ENCODE data around the gene TMEM229A. TPM values are rescaled to one million over a fixed set of nuclear protein-coding genes. Genes with fewer than 3 reads are reported as not detected.

The TMEM229A gene
- total RNA-seq, 2 experiments from 2014 or later = not detected

GRCh38 chr7:123998921-123999320 is 33.9 kb downstream of the TMEM229A start:
- peaks cover 13% of the 10 kb centered on the region for H3K9me3 Mint-ChIP-seq
- TF ChIP-seq CTCF (IDR thresholded peaks at IDR 0.05) = no peak
- Histone ChIP-seq H3K4me1 (ENCODE audit: insufficient read depth, low read length) (no peaks in the 10 kb centered on the region), H3K4me3 (ENCODE audit: low read length) (no peak overlapping the region), H3K36me3 (ENCODE audit: insufficient read depth, low read length) (no peaks in the 10 kb centered on the region), H3K27ac (ENCODE audit: low read depth in 1 of 2, low read length in 2 of 2) (no peak overlapping the region), H3K9me3 (ENCODE audit: control insufficient read depth in 1 of 2, insufficient read depth in 1 of 2, low read length in 2 of 2) (peaks cover 0 to 5% of the 10 kb centered on the region in 2 experiments), H3K27me3 (ENCODE audit: control insufficient read depth in 1 of 2, insufficient read depth in 2 of 2, low read length in 2 of 2) (no peaks in the 10 kb centered on the region)
- H3K4me1 Mint-ChIP-seq (ENCODE audit: low read depth) = no peaks in the 10 kb centered on the region
- ChIA-PET POLR2A (no interaction called here), CTCF (no interaction called here)
- no peaks in the 10 kb centered on the region for H3K27me3 Mint-ChIP-seq
- intact Hi-C loops (cut with DNase I, micrococcal nuclease) = no loop called here
- no peak for DNase-seq
- H3K4me3 Mint-ChIP-seq = no peak overlapping the region
- H3K27ac Mint-ChIP-seq = no peak overlapping the region
- H3K36me3 Mint-ChIP-seq (ENCODE audit: low read depth) = no peaks in the 10 kb centered on the region
- no peak for ATAC-seq (ENCODE audit: poor library complexity)

GRCh38 chr7:123996327-123996625 is 36.6 kb downstream of the TMEM229A start:
- no peaks in the 10 kb centered on the region for H3K4me1 Mint-ChIP-seq (ENCODE audit: low read depth)
- peaks cover 0 to 2% of the 10 kb centered on the region in 2 experiments for H3K9me3 ChIP-seq (ENCODE audit: control insufficient read depth in 1 of 2, insufficient read depth in 1 of 2, low read length in 2 of 2)
- no peak for TF ChIP-seq CTCF (IDR thresholded peaks at IDR 0.05)
- no peak overlapping the region for H3K4me3 Mint-ChIP-seq
- intact Hi-C loops (cut with DNase I, micrococcal nuclease) = no loop called here
- no peak for ATAC-seq (ENCODE audit: poor library complexity)
- H3K27me3 ChIP-seq (ENCODE audit: control insufficient read depth in 1 of 2, insufficient read depth in 2 of 2, low read length in 2 of 2) = no peaks in the 10 kb centered on the region
- POLR2A ChIA-PET = no interaction called here
- DNase-seq = no peak
- H3K36me3 ChIP-seq (ENCODE audit: insufficient read depth, low read length) = no peaks in the 10 kb centered on the region
- H3K27ac Mint-ChIP-seq = no peak overlapping the region
- no peaks in the 10 kb centered on the region for H3K36me3 Mint-ChIP-seq (ENCODE audit: low read depth)
- peaks cover 2% of the 10 kb centered on the region for H3K9me3 Mint-ChIP-seq
- H3K4me1 ChIP-seq (ENCODE audit: insufficient read depth, low read length) = no peaks in the 10 kb centered on the region
- no peak overlapping the region for H3K4me3 ChIP-seq (ENCODE audit: low read length)
- H3K27me3 Mint-ChIP-seq = peaks cover 7% of the 10 kb centered on the region
- no peak overlapping the region for H3K27ac ChIP-seq (ENCODE audit: low read depth in 1 of 2, low read length in 2 of 2)
- CTCF ChIA-PET = no interaction called here

- ChIA-PET CTCF (no interaction called here), POLR2A (no interaction called here)
- no peak for ATAC-seq (ENCODE audit: poor library complexity)
- intact Hi-C loops (cut with DNase I, micrococcal nuclease) = no loop called here
- Histone ChIP-seq H3K4me3 (ENCODE audit: low read length) (no peak overlapping the region), H3K27me3 (ENCODE audit: control insufficient read depth in 1 of 2, insufficient read depth in 2 of 2, low read length in 2 of 2) (no peaks in the 10 kb centered on the region), H3K27ac (ENCODE audit: low read depth in 1 of 2, low read length in 2 of 2) (no peak overlapping the region), H3K4me1 (ENCODE audit: insufficient read depth, low read length) (no peaks in the 10 kb centered on the region), H3K36me3 (ENCODE audit: insufficient read depth, low read length) (no peaks in the 10 kb centered on the region), H3K9me3 (ENCODE audit: control insufficient read depth in 1 of 2, insufficient read depth in 1 of 2, low read length in 2 of 2) (no peaks in the 10 kb centered on the region)
- peaks cover 2% of the 10 kb centered on the region for H3K9me3 Mint-ChIP-seq
- DNase-seq = no peak
- no peaks in the 10 kb centered on the region for H3K4me1 Mint-ChIP-seq (ENCODE audit: low read depth)
- no peak overlapping the region for H3K27ac Mint-ChIP-seq
- no peak overlapping the region for H3K4me3 Mint-ChIP-seq
- H3K27me3 Mint-ChIP-seq = peaks cover 7% of the 10 kb centered on the region
- TF ChIP-seq CTCF (IDR thresholded peaks at IDR 0.05) = no peak
- no peaks in the 10 kb centered on the region for H3K36me3 Mint-ChIP-seq (ENCODE audit: low read depth)
These were observed 37.1 kb downstream of the TMEM229A start for GRCh38 chr7:123995617-123996326.
